Kidney (tissue), 14 donors: ENCODE results near the gene SPINK4. TPM values are rescaled to one million over a fixed set of nuclear protein-coding genes. Genes with fewer than 3 reads are reported as not detected.

Source experiments
- DNase-seq, 5 donors: peaks; one replicate each; pipeline ENCODE4 v3.0.0-alpha.2; 2013 to 2020
- FAIRE-seq: peaks from 2 replicates; lab custom pipeline; 2012; peaks lifted over from hg19 to GRCh38; lab: Jason Lieb, UNC
- H3K27ac ChIP-seq, 2 donors: one replicate each; pipeline ENCODE4 v1.7.0; 2013; ENCODE audit warnings: low read depth in 2 of 2, low read length in 2 of 2, inconsistent platforms in 1 of 2
- H3K27me3 ChIP-seq: one replicate; pipeline ENCODE4 v1.7.1; 2013; ENCODE audit warnings: low read length, inconsistent platforms; ENCODE audit not compliant: control insufficient read depth, insufficient read depth
- H3K36me3 ChIP-seq, 3 donors: one replicate each; pipeline versions ENCODE4 v1.7.0 to v1.7.1; 2013; ENCODE audit warnings: low read length in 3 of 3, control low read depth in 1 of 3, inconsistent platforms in 1 of 3; ENCODE audit not compliant: insufficient read depth in 3 of 3, control insufficient read depth in 2 of 3
- H3K4me1 ChIP-seq, 3 donors: one replicate each; pipeline versions ENCODE4 v1.7.0 to v1.7.1; 2013; ENCODE audit warnings: low read length in 3 of 3, inconsistent platforms in 1 of 3, low read depth in 1 of 3; ENCODE audit not compliant: control insufficient read depth in 2 of 3, insufficient read depth in 2 of 3
- H3K4me3 ChIP-seq, 3 donors: one replicate each; pipeline versions ENCODE4 v1.7.0 to v1.8.1; 2013; ENCODE audit warnings: low read length in 3 of 3, control low read depth in 1 of 3, inconsistent platforms in 1 of 3
- H3K9ac ChIP-seq, 3 donors: one replicate each; pipeline versions ENCODE4 v1.7.0 to v1.7.1; 2013; ENCODE audit warnings: low read length in 3 of 3, control low read depth in 1 of 3, inconsistent platforms in 1 of 3
- H3K9me3 ChIP-seq, 3 donors: one replicate each; pipeline versions ENCODE4 v1.7.0 to v1.7.1; 2013; ENCODE audit warnings: low read length in 3 of 3, control low read depth in 1 of 3, inconsistent platforms in 1 of 3; ENCODE audit not compliant: control insufficient read depth in 2 of 3, insufficient read depth in 1 of 3
- CTCF ChIP-seq: IDR thresholded peaks from 3 replicates; pipeline ENCODE4 v1.5.1; 2012; ENCODE audit warnings: mild to moderate bottlenecking, moderate library complexity, borderline replicate concordance; ENCODE audit not compliant: insufficient read depth; ENCODE audit errors: extremely low read depth
- intact Hi-C: fragments of 100-400 bp; cut with DNase I; formaldehyde crosslinking; loops from one replicate; pipeline ENCODE4 v1.11.1; 2022
- polyA plus RNA-seq: library from polyadenylated mRNA; stranded (reverse); fragments of 350-450 nt; fragmentation: Illumina TruSeq; extraction: RNeasy Lipid Tissue Mini Kit (QIAGEN cat#74804); gene quantifications from one replicate; pipeline ENCODE4 v1.2.3, GENCODE V29; 2014; ENCODE audit warnings: low read depth, low replicate concordance; ENCODE audit not compliant: insufficient read depth
- total RNA-seq: library from RNA; stranded (reverse); fragmentation: NEBNext Ultra II Directional; extraction: Animal tissue kit (Norgen Biotek cat#: 25700); gene quantifications from one replicate; pipeline ENCODE4 v1.2.1, GENCODE V29; 2021
- donor health status: control.
- donor health status: control.
- donor health status: control.
- donor health status: control.
- donor health status: control.
- donor health status: DM: yes; HTN: yes; CAD: no.
- donor health status: Normal renal cell carcinoma (clear cell type).

Gene SPINK4
- total and polyA plus RNA-seq, 2 donors from 2014 or later: not detected

GRCh38 chr9:33227008-33227398 lies 13.0 kb upstream of the SPINK4 start:
- DNase-seq (no peak), FAIRE-seq (no peak)
- intact Hi-C loops: loop anchor here (5.0 kb wide), 1 partner anchor 145 kb away; no protein-coding TSS in a partner anchor

GRCh38 chr9:33227741-33228140 lies 12.2 kb upstream of the SPINK4 start:
- no peaks in the 10 kb centered on the region for H3K9me3 ChIP-seq
- H3K4me1 ChIP-seq: peaks cover 0 to 4% (median 3%) of the 10 kb centered on the region in 3 donors
- no peaks in the 10 kb centered on the region for H3K27me3 ChIP-seq
- H3K36me3 ChIP-seq: no peaks in the 10 kb centered on the region
- no peak overlapping the region for H3K4me3 ChIP-seq
- DNase-seq: no peak
- no peak overlapping the region for H3K9ac ChIP-seq
- no peak for FAIRE-seq
- TF ChIP-seq CTCF: no peak
- intact Hi-C loops: loop anchor here (5.0 kb wide), 1 partner anchor 145 kb away; no protein-coding TSS in a partner anchor
- H3K27ac ChIP-seq: no peak overlapping the region

More at GRCh38 chr9:33227008-33227398, 13.0 kb upstream of the SPINK4 start:
- Histone ChIP-seq H3K36me3 (no peaks in the 10 kb centered on the region), H3K9me3 (no peaks in the 10 kb centered on the region), H3K9ac (no peak overlapping the region), H3K4me3 (no peak overlapping the region), H3K27ac (no peak overlapping the region), H3K27me3 (no peaks in the 10 kb centered on the region), H3K4me1 (peaks cover 0 to 4% (median 3%) of the 10 kb centered on the region in 3 donors)
- no peak for TF ChIP-seq CTCF

- DNase-seq (no peak), FAIRE-seq (no peak)
- intact Hi-C loops: loop anchor here (5.0 kb wide), 1 partner anchor 146 kb away; no protein-coding TSS in a partner anchor
- H3K9me3 ChIP-seq: no peaks in the 10 kb centered on the region
- no peak overlapping the region for H3K27ac ChIP-seq
- H3K4me1 ChIP-seq: peaks cover 0 to 4% (median 3%) of the 10 kb centered on the region in 3 donors
- no peaks in the 10 kb centered on the region for H3K27me3 ChIP-seq
- no peaks in the 10 kb centered on the region for H3K36me3 ChIP-seq
- no peak for TF ChIP-seq CTCF
- H3K4me3 ChIP-seq: no peak overlapping the region
- no peak overlapping the region for H3K9ac ChIP-seq
Observed at GRCh38 chr9:33228606-33229005, 11.4 kb upstream of the SPINK4 start.
